ENCODE data around the gene TMEM179.

The TMEM179 gene

GRCh38 chr14:104600805-104601204 lies 3.8 kb downstream of the TMEM179 start:
- Histone ChIP-seq H3K79me2 (ENCODE audit: insufficient read depth, low read length) (no peaks in the 10 kb centered on the region), H2AFZ (ENCODE audit: low read depth, low read length, severe bottlenecking) (no peak overlapping the region), H3K27me3 (ENCODE audit: low read length) (no peaks in the 10 kb centered on the region), H3K4me3 (ENCODE audit: insufficient read depth, low read length, poor library complexity, severe bottlenecking) (no peak overlapping the region), H3K9me3 (ENCODE audit: insufficient read depth, low read length) (no peaks in the 10 kb centered on the region), H4K20me1 (ENCODE audit: low read depth, low read length) (no peaks in the 10 kb centered on the region), H3K9me2 (replicated peaks; ENCODE audit: insufficient read depth, low read length) (no peaks in the 10 kb centered on the region), H3K4me2 (ENCODE audit: low read depth, low read length, poor library complexity, severe bottlenecking) (no peak overlapping the region), H3K36me3 (ENCODE audit: low read length) (no peaks in the 10 kb centered on the region), H3K9ac (ENCODE audit: low read length) (no peak overlapping the region), H3F3A (ENCODE audit: insufficient read depth) (no peaks in the 10 kb centered on the region), H3K27ac (ENCODE audit: low read depth, low read length) (no peak overlapping the region)
- TF ChIP-seq CTCF (IDR thresholded peaks at IDR 0.05; ENCODE audit: insufficient read depth, low read length, poor library complexity, severe bottlenecking) (no peak), EZH2phosphoT487 (conservative IDR thresholded peaks at IDR 0.05; ENCODE audit: low read length) (no peak)

- no peak overlapping the region for H3K4me3 ChIP-seq (ENCODE audit: insufficient read depth, low read length, poor library complexity, severe bottlenecking)
- H4K20me1 ChIP-seq (ENCODE audit: low read depth, low read length) = no peaks in the 10 kb centered on the region
- H3K27ac ChIP-seq (ENCODE audit: low read depth, low read length) = no peak overlapping the region
- no peaks in the 10 kb centered on the region for H3K9me3 ChIP-seq (ENCODE audit: insufficient read depth, low read length)
- no peak overlapping the region for H3K9ac ChIP-seq (ENCODE audit: low read length)
- TF ChIP-seq EZH2phosphoT487 (conservative IDR thresholded peaks at IDR 0.05; ENCODE audit: low read length) (no peak), CTCF (IDR thresholded peaks at IDR 0.05; ENCODE audit: insufficient read depth, low read length, poor library complexity, severe bottlenecking) (no peak)
- H3K36me3 ChIP-seq (ENCODE audit: low read length) = no peaks in the 10 kb centered on the region
- H3K9me2 ChIP-seq (replicated peaks; ENCODE audit: insufficient read depth, low read length) = no peaks in the 10 kb centered on the region
- no peaks in the 10 kb centered on the region for H3K79me2 ChIP-seq (ENCODE audit: insufficient read depth, low read length)
- no peak overlapping the region for H3K4me2 ChIP-seq (ENCODE audit: low read depth, low read length, poor library complexity, severe bottlenecking)
- no peaks in the 10 kb centered on the region for H3K27me3 ChIP-seq (ENCODE audit: low read length)
- no peaks in the 10 kb centered on the region for H3F3A ChIP-seq (ENCODE audit: insufficient read depth)
- H2AFZ ChIP-seq (ENCODE audit: low read depth, low read length, severe bottlenecking) = no peak overlapping the region
Measured at GRCh38 chr14:104600141-104600643, 4.4 kb downstream of the TMEM179 start.

- TF ChIP-seq EZH2phosphoT487 (conservative IDR thresholded peaks at IDR 0.05; ENCODE audit: low read length) (no peak), CTCF (IDR thresholded peaks at IDR 0.05; ENCODE audit: insufficient read depth, low read length, poor library complexity, severe bottlenecking) (no peak)
- H3K27me3 ChIP-seq (ENCODE audit: low read length) = no peaks in the 10 kb centered on the region
- no peak overlapping the region for H3K4me3 ChIP-seq (ENCODE audit: insufficient read depth, low read length, poor library complexity, severe bottlenecking)
- H3K79me2 ChIP-seq (ENCODE audit: insufficient read depth, low read length) = no peaks in the 10 kb centered on the region
- H4K20me1 ChIP-seq (ENCODE audit: low read depth, low read length) = no peaks in the 10 kb centered on the region
- no peaks in the 10 kb centered on the region for H3F3A ChIP-seq (ENCODE audit: insufficient read depth)
- H2AFZ ChIP-seq (ENCODE audit: low read depth, low read length, severe bottlenecking) = no peak overlapping the region
- H3K9ac ChIP-seq (ENCODE audit: low read length) = no peak overlapping the region
- no peaks in the 10 kb centered on the region for H3K36me3 ChIP-seq (ENCODE audit: low read length)
- no peak overlapping the region for H3K4me2 ChIP-seq (ENCODE audit: low read depth, low read length, poor library complexity, severe bottlenecking)
- no peak overlapping the region for H3K27ac ChIP-seq (ENCODE audit: low read depth, low read length)
- H3K9me2 ChIP-seq (replicated peaks; ENCODE audit: insufficient read depth, low read length) = no peaks in the 10 kb centered on the region
- no peaks in the 10 kb centered on the region for H3K9me3 ChIP-seq (ENCODE audit: insufficient read depth, low read length)
Measured at GRCh38 chr14:104599446-104599845, 5.1 kb downstream of the TMEM179 start.

Data from SU-DHL-6 (cell line).